NCI-H2081 treated with DMSO at 0.1 percent for 48 hours (cell line): ENCODE data around the gene ATG9B.
"Not testable (repeated sequence)": the region's sequence is repeated elsewhere in the genome, so short reads cannot be mapped to it uniquely, and the experiment has no call there.

ENCODE experiments used
- DNase-seq: peaks from one replicate; lab custom pipeline; 2025; lab: John Stamatoyannopoulos, UW

Gene ATG9B

GRCh38 chr7:151035026-151035717 lies 10.9 kb upstream of the ATG9B start:
- DNase-seq: no peak

- DNase-seq: no peak
Observed at GRCh38 chr7:151034312-151035025, 10.2 kb upstream of the ATG9B start.

- DNase-seq: no peak
Observed at GRCh38 chr7:151033864-151034249, 9.6 kb upstream of the ATG9B start.

- no peak for DNase-seq
Observed at GRCh38 chr7:151032936-151033863, 8.9 kb upstream of the ATG9B start.

GRCh38 chr7:151031011-151031410 lies 6.7 kb upstream of the ATG9B start:
- DNase-seq: no peak

- DNase-seq: no peak
Observed at GRCh38 chr7:151028948-151029501, 4.7 kb upstream of the ATG9B start.

- DNase-seq: peak; percentile 98
Observed at GRCh38 chr7:151028131-151028947, 4.0 kb upstream of the ATG9B start, which contains the start of gene ABCB8. Gene ABCB8, plus strand, starts transcription at chr7:151028450. Its CDS starts 66 bp downstream, at chr7:151028516.

- DNase-seq: not testable (repeated sequence)
Observed at GRCh38 chr7:151027728-151028130, 3.4 kb upstream of the ATG9B start.

- DNase-seq: not testable (repeated sequence)
Observed at GRCh38 chr7:151026771-151027727, 2.8 kb upstream of the ATG9B start.

GRCh38 chr7:151025924-151026671 lies 1.8 kb upstream of the ATG9B start:
- no peak for DNase-seq

GRCh38 chr7:151023232-151023631 lies 1.1 kb downstream of the ATG9B start:
- no peak for DNase-seq

- DNase-seq: no peak
Observed at GRCh38 chr7:151020231-151020630, 4.1 kb downstream of the ATG9B start.

- no peak for DNase-seq
Observed at GRCh38 chr7:151019130-151019447, 5.2 kb downstream of the ATG9B start.

GRCh38 chr7:151018421-151019129 lies 5.7 kb downstream of the ATG9B start:
- no peak for DNase-seq

- DNase-seq: no peak
Observed at GRCh38 chr7:151017953-151018420, 6.3 kb downstream of the ATG9B start.

GRCh38 chr7:151017370-151017952 lies 6.8 kb downstream of the ATG9B start:
- no peak for DNase-seq

- DNase-seq: no peak
Observed at GRCh38 chr7:151016942-151017341, 7.4 kb downstream of the ATG9B start.

GRCh38 chr7:151016505-151016904 lies 7.8 kb downstream of the ATG9B start:
- no peak for DNase-seq
